Stimulated activated CD4-positive, alpha-beta T cell treated with anti-CD3 and anti-CD28 coated beads, Interleukin-4, amount 100 ng/mL, for 1 hour (primary cell): Measurements from ENCODE around the gene KLHL14.
"Not testable (repeated sequence)": the region's sequence is repeated elsewhere in the genome, so short reads cannot be mapped to it uniquely, and the experiment has no call there.

Experiments used
- DNase-seq: peaks from one replicate; pipeline ENCODE4 v3.0.0-alpha.2; 2020

The KLHL14 gene

GRCh38 chr18:32711862-32712261 lies 61.0 kb downstream of the KLHL14 start:
- DNase-seq = no peak

DNA sequence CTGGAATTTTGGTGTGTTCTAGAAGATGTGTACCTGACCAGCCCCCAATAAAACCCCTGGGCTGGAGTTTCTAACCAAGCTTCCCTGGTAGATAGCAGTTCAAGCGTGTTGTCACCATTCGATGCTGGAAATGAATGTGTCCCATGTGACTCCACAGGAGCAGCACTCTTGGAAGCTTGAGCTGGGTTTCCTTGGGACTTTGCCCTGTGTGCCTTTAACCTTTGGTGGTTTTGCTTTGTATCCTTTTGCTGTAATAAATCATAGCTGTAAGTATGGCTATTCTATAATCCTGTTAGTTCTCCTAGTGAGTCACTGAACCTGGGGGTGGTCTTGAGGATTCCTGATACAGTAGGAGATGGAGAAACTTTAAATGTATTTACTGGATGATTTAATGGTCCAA lies 65.2 kb downstream of the KLHL14 start:
- no peak for DNase-seq

DNA sequence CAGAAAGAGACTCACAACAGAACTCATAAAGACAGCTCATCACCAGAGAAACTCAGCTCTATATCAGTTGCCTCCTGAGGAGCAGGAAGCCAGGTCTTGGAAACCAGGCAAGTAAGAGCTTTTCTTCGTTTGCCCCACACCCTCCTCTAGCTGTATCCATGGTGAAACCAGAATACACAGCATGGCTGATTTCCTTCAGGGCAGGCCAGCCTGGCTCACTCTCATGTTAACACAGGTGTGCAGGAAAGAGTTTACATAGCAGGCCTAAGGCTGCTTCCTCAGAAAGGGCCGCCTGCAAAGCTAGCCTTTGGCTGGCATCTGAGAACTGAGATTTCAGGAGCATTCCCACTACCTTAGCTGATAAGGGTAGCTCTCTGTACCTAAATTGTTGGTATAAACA lies 65.7 kb downstream of the KLHL14 start:
- DNase-seq = no peak

DNA sequence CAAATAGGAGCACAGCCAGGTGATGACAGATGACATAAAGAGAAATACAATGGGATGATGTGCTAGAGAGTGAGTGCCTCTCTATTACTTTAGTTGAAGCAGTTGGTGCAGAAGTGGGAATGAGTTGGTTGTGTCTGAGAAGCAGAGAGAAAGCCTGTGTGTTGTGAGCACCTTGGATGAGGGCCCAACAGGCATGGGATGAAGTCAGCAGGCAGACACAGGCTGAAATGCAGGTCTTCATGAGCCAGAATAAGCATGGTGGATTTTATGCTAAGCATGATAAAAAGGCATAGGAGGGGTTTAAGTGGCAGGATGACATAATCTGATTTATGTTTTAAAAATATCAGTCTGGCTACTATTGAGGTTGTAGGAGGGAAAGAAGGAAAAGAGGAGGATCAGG lies 71.5 kb downstream of the KLHL14 start:
- no peak for DNase-seq

- no peak for DNase-seq
These were observed 74.7 kb downstream of the KLHL14 start for GRCh38 chr18:32698153-32698552.

- no peak for DNase-seq
These were observed 76.4 kb downstream of the KLHL14 start for GRCh38 chr18:32696376-32696775.

- DNase-seq = no peak
These were observed 77.3 kb downstream of the KLHL14 start for GRCh38 chr18:32695534-32695933.

- DNase-seq = no peak
These were observed 84.0 kb downstream of the KLHL14 start for GRCh38 chr18:32688821-32689220.

DNA sequence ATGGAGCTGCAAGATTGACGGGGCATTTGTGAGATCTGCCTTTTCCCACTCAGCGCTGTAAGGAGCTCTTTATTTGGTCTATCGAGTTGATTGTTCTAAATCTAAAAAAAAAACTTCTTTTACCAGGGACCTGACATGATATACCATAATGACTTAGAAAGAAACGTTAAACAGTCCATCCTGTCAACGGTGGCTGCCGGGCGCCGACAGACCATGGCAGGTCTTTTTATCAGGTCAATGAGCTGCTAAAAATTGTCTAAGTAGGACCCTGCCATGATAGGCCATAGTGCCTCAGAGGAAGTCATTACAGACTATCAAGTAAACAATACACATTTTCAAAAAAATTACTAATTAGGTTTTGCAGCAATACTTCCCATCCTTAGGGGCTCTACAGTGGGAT lies 87.9 kb downstream of the KLHL14 start:
- no peak for DNase-seq

DNA sequence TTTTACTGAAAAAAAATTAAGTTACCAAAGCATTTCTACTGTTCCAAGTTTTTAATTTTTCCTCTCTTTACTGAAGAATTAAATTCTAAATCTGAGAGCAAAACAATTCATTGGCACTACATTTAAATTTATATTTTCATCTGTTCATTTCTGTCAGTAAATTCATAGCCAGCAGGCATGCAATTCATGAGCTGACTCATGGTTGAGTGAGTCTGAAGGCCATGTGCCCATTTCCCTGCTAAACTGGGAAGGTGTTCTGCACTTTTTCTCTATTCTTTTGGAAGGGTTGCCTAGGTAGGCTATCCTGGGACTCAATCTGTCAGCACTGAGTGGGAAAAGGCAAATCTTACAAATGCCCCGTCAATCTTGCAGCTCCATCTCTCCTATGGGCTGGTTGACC lies 88.7 kb downstream of the KLHL14 start:
- no peak for DNase-seq

- DNase-seq = no peak
These were observed 89.8 kb downstream of the KLHL14 start for GRCh38 chr18:32683044-32683443.

- no peak for DNase-seq
These were observed 95.2 kb downstream of the KLHL14 start for GRCh38 chr18:32677578-32677977.

DNA sequence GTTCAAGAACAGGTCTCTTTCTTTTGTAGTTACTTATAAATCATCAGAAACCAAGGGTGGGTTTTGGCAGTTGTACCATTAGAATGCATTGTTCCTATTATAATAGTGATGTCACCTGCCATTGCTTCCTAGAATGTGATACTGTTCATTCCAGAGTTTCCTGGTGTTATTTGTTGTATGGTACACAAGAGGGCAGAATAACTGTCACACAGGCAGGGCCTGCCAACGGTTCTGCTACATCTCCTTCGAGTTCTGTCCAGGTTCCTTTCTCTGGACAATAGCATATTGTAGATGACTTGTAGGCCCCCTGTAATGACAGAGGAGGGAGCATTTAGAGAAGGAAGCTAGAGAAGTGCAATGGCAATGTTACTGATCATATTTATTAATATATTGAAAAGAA lies 98.3 kb downstream of the KLHL14 start:
- no peak for DNase-seq

DNA sequence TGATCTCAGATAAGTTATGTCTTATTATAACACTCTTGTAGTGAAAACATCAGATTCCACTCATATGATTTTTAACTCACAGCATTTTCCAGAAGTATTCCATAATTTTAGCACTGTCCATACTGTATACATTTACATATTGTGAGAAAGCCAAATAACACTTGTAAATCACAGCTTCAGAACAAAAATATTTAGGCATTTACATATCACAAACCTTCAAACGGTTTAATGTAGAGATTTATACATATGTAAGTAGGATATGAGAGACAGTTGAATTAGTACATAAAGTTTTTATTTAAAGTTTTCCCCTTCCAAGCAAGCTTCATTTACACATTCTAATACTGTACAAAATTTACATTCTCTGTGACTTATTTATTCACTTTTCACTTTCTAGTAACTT lies 100.4 kb downstream of the KLHL14 start:
- DNase-seq = no peak

DNA sequence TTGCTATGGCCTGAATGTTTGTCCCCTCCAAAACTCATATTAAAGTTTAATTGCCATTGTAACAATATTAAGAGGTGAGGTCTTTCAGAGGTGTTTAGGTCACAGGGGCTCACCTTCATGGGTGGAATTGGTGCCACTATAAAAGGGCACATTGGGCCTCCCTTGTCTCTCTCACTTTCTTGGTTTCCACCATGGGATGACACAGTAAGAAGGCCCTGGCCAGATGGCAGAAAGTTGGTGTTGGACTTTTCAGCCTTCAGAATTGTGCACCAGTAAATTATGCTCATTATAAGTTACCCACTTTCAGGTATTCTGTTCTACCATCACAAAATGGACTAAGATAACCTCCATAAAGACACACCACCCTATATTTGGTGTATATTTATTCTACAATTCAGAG lies 102.1 kb downstream of the KLHL14 start:
- no peak for DNase-seq

DNA sequence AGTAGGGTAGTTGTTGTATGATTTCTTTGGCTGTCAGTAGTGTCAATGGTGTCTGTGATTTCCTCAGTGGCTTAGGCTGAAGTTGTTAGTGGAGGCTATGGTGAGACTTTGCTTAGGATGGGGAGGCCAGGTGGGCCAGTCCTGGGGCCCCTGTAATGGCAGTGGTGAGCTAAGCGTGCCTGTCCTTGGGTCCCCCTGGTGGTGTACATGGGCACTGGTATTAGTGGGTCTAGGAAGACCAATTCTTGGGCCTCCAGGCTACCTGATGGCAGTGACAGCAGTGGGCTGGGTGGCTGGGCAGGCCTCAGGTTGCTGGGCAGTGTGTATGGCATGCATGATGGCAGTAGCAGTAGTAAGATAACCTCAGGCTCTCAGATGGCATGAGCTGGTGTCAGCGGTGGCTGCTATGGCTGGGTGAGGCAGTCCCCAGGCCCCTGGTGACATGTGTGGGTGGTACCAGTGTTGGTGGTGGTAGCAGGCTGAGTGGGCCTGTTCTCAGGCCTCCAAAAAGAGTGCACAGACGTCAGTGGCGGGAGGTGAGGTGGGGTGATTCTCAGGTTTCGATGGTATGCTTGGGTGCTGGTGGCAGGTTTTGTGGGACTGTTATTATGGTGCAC lies 103.2 kb downstream of the KLHL14 start:
- DNase-seq = peak; percentile 2

DNA sequence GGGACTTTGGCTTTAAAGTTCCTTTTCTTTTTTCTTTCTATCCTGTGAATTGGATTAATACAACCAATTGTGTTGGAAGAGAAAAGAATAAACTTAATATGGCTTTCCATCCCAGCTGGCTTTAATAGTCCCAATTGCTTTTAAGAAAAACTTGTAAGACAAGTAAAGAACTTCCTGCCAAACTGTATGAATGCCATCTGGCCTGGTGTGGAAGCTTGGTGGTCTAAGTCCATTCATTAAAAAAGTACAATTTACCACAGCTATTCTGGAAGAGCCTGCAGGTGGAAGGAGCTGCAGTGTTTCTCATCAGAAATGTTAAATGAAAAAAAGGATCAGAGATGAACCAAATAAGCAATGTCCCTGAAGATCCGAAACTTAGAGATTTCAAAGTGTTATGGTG lies 103.9 kb downstream of the KLHL14 start:
- DNase-seq = no peak

DNA sequence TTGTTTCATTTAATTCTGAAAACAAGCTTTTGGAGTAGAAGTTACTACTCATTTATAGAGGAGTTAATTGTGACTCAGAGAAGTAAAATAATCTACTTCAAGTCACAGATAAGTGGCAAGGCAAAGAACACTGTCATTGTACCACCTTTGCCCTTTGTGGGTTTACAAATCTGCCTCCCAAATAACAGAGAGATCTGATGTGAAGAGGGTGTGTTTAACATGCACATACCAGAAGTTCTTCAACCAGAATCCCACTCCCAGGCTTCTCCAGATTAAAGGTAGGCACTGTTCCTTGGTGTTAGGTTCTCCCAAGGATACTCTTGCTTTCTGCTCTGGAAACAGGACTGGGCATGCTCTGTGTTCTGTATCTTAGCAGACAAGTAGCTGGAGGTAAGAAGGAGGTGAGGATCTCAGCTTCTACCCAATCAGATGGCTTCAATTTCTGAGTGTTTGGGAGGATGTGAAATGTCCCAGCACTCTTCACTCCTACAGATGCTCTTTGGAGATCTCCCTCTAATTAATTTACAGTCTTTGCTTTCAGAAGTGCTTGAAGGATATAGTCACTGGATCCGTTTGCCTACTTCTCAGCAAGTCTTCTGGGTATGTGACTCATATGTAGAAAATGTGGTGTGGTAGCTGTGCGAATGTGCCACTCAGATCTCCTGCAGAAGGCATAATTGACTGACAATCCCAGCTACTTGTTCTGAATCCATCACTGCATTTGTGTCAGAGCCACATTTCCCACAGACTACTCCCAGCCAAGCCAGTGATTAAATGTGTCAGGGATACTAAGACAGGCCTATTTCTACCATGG lies 111.1 kb downstream of the KLHL14 start:
- DNase-seq = no peak

DNA sequence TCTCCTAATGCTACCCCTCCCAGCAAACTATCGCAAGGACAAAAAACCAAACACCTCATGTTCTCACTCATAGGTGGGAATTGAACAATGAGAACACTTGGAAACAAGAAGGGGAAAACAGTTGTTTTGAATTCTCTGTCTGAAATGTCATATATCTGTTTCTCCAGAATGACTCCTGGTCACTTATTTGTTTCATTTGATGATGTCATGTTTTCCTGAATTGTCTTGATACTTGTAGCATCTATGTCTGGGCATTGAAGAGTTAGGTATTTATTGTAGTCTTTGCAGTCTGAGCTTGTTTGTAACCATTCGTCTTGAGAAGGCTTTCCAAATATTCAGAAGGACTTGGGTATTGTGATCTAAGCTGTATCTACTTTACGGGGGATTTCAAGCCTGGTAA lies 118.3 kb downstream of the KLHL14 start:
- DNase-seq = not testable (repeated sequence)

DNA sequence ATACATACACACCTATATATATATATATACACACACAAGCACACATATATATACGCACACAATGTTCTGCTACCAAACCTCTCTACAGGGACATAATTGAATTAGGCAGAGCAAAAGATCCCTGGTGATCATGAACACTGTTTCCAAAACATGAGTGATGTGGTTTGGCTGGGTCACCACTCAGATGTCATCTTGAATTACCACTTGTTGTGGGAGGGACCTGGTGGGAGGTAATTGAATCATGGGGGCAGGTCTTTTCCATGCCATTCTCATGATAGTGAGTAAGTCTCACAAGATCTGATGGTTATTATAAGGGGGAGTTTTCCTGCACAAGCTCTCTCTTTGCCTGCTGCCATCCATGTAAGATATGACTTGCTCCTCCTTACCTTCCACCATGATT lies 135.2 kb downstream of the KLHL14 start:
- DNase-seq = not testable (repeated sequence)

GRCh38 chr18:32637226-32637625 lies 135.6 kb downstream of the KLHL14 start:
- no peak for DNase-seq

DNA sequence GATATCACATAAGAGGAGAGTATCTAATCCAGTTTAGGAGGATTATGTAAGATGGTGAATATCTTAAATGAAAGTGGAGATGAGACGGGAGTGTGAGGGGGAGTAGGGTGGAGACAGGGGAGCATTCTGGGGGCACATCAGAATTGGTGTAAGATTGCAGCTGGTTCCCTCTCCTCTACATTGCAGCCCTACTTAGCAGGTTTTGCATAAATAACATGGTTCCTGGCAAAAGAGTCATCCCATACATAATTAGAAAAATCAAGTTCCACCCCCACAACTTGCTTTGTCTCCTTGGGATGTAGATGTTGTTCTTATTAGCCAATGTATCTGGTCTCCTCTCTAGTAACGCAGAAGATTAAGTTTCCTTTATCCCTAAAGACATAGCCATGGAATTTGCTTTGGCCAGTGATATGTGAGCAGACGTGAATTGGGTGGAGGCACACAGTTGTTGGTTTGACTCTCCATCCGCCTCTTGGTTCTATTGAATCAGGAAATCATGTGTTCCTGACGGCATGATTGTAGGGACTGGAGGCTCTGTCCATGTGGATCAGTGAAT lies 137.9 kb downstream of the KLHL14 start:
- DNase-seq = no peak

GRCh38 chr18:32629981-32630700 lies 142.7 kb downstream of the KLHL14 start:
- no peak for DNase-seq

DNA sequence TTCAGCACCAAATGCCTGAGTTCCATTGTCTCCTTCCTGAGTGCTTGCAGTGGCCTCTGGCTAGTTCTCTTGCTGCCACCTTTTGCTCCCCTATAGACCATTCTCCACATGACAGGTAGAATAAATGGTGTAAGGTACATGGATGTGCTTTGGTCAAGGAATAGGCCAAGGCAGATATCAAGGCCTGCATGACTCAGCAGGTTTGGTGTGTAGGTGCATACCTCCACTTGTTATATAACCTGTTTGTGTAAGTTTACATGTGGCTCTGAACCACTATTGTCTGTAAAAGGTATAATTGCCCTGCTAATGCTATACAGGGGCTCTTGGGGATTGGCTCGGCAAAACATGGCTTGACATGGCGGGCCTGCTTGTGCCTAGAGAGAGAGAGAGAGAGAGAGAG lies 143.5 kb downstream of the KLHL14 start:
- no peak for DNase-seq
